SKM-1 treated with dmso at 0.1 percent for 144 hours (cell line): ENCODE measurements around the gene ALKBH7.

ENCODE experiments used
- DNase-seq: peaks from one replicate; lab custom pipeline; 2025; ENCODE audit not compliant: unreplicated experiment; lab: John Stamatoyannopoulos, UW

Gene ALKBH7

DNA sequence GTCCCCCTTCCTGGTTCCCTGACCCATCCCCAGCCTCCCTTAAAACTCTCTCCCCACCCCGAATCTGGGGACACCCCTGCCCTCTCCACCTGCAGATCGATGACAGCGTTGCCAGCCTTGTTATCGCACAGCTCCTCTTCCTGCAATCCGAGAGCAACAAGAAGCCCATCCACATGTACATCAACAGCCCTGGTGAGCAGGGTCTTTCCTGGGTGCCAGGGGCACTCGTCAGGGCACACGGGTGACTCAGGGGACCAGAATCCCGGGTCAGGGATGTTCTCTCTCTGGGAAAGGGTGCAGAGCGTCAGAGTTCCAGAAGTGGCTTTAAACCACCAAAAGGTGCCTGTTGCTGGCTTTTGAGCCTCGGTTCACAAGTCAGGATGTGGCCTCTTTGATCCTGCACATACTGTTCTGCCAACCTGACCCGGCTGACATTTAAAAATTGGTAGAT, 10.2 kb upstream of the ALKBH7 start:
- DNase-seq = no peak

DNA sequence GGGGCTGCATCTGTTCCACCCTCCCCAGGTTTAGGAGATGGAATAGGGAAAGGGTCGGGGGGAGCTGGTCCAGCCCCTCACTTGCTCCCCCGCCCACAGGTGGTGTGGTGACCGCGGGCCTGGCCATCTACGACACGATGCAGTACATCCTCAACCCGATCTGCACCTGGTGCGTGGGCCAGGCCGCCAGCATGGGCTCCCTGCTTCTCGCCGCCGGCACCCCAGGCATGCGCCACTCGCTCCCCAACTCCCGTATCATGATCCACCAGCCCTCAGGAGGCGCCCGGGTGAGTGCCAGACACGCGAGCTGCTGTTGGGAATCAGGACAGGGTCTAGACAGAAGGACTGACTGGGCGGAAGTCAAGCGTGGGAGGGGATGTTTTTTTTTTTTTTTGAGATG, 8.2 kb upstream of the ALKBH7 start:
- no peak for DNase-seq

DNA sequence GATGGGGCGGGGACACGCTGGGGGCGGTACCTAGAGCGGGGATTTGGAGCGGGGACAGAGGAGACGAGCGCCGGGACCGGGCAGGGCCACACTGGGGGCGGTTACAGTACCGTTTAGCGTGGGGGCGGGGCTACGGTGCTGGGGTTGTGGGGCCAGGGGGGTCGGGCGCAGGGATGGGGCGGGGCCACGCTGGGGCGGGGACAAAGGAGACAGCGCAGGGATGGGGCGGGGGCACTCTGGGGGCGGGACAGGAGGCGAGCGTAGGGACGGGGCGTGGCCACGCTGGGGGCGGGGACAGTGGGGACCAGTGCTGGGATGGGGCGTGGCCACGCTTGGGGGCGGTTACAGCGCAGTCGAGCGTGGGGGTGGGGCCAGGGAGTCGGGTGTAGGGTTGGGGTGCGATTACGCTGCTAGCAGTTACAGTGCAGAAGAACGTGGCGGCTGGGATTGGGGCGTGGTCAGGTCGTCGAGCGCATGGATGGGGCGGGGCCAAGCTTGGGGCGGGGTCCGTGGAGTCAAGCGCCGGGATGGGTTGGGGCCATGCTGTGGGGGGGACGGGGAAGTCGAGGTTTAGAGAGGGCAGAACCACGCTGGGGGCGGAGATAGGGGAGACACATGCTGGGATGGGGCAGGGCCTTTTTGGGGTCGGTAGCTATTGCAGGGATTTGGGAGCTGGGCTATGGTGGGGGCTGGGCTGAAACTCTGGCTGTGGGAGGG, 660 bp downstream of the ALKBH7 start:
- peak; percentile 91 for DNase-seq

DNA sequence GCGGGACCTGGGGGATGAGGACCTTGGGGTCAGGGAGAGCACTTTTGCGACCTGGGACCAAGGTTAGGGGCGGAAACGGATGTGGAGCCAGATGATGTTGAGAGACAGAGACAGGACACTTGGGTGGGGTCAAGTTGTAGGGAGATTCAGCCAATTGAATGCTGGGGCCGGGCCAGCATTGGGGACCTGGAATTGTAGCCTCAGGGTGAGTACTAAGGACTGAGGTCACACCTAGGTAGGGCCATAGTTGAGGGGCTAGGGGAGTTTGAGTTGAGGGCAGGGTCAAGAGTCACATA, 1.2 kb downstream of the ALKBH7 start:
- DNase-seq = no peak

DNA sequence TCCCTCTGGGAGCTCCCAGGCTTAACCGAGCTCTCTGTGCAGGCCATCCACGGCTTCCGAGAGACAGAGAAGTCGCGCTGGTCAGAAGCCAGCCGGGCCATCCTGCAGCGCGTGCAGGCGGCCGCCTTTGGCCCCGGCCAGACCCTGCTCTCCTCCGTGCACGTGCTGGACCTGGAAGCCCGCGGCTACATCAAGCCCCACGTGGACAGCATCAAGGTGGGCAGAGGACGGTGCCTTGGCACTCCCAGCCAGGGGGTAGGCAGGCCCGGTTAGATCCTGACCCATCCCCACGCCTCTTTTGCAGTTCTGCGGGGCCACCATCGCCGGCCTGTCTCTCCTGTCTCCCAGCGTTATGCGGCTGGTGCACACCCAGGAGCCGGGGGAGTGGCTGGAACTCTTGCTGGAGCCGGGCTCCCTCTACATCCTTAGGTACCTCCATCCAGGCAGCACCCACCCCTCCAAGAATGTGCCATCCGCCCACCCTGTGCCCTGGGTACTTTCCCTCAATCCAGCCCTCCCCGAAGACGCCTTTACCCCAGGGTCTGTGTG, 1.6 kb downstream of the ALKBH7 start:
- no peak for DNase-seq

DNA sequence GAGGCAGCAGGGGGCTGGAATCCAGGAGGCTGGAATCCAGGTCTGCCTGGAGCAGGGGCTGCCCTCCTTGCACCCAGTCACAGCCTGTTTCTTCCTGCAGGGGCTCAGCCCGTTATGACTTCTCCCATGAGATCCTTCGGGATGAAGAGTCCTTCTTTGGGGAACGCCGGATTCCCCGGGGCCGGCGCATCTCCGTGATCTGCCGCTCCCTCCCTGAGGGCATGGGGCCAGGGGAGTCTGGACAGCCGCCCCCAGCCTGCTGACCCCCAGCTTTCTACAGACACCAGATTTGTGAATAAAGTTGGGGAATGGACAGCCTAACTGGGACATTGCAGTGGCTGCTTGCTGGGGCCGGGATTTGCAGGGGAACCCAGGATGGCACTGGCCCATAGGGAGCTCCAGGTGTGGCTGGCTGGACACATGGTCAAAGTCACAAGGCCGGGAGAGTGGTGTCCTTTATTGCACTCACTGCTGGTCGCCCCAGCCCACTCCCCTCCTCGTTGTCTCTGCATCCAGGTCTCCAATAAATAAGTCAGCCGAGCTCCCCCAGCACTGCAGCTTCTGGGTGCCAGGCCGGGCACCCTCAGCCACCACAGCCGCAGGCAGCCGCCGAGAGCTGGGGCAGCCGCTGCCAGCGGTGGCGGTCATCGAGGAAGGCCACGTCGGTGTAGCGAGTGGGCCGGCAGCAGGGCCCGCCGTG, 2.3 kb downstream of the ALKBH7 start:
- DNase-seq = no peak

DNA sequence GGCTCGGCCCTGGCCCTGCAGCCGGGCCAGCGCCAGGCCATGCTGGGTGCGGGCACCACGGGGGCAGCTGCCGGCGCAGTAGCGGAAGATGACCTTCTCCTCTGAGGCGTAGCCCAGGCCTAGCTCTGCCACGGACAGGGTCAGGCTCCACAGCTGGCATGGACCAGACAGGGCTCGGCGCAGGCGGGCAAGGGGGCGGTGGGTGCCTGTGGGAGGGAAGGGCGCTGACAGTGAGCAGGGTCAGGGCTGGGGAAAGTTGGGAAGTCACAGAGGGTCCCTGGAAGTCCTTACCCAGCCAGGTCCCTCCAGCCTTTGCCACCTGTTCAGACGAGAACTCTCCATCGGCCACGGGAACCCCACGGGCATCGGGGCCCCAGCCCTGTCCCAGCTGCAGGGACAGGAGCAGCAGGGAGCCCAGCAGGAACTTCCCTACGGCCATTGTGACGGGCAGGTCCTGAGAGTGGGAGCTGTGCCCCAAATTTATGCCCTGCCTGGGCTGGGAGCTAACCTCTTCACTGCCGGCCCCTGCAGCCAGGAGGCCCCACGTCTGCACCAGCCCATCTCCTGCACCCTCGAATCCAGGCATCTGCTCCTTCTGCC, 2.9 kb downstream of the ALKBH7 start, which contains the start of gene PSPN:
TSS of gene PSPN (minus strand) at position 523 of the 600 bp plus-strand sequence. CDS start at position 439, 84 bp downstream.
- no peak for DNase-seq

DNA sequence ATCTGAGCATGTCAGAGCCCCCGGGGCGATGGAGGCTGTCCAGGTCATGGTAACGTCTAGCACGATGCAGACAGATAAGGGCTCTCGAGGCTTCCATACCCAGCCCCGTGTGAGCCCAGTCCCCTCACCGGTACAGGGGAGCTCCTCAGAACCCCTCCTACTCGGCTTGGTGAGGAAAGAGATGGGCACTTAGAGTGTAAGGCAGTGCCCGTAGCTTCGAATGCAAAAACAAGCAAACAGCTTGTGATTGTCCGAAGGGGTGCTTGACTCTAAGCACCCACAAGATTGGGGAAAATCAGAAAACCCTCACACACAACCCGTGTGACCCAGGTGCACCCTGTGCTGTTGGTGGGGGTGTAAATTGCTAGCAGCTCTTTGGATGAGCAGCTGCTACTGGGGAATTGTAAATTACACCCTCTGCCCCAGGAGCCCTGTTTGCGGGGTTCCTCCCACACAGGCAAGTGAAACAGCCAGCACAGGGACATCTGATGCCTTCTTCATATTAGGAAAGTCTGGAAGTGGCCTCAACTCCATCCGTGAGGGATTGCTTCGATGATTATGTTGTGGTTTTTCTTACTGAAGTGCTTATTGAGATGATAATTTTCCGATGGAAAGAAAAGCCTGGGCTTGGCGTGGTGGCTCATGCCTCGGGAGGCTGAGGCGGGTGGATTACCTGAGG, 4.1 kb downstream of the ALKBH7 start:
- no peak for DNase-seq

DNA sequence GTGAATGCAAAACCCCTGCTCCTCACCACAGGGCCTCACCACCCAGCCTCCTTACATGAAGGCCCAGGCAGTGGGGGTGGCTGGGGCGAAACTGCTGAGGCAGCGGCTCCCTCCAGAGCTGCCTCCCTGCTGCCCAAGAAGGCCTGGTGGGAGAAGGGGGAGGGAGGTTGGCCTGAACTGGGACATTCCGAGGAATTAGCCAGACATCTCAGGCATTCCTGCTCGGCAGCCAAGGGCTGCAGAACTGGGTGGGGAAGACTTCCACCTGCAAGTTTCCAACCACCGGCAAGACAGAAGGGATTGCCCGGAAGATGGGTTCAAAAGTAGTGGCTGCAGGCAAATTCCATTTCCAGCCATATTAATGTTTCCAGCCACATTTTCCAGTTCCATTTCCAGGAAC, 5.4 kb downstream of the ALKBH7 start:
- no peak for DNase-seq

DNA sequence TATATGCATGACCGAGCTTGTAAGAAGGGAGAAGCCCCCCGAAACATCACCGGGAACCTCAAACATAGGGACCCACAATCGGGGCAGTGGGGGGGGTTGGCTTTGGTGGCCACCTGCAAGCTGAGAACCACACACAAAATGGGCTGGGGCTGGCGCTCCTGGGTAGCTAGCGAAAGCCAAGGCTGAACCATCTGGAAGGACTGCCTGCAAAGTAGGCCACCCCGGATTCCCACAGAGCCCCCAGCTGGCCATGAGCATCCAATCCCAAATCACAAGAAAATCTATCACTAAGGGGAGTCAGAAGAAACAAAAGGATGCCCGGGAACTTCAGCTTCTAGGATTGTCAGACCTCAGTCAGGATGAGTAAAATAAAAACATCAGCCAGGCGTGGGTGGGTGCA, 5.9 kb downstream of the ALKBH7 start:
- DNase-seq = no peak

DNA sequence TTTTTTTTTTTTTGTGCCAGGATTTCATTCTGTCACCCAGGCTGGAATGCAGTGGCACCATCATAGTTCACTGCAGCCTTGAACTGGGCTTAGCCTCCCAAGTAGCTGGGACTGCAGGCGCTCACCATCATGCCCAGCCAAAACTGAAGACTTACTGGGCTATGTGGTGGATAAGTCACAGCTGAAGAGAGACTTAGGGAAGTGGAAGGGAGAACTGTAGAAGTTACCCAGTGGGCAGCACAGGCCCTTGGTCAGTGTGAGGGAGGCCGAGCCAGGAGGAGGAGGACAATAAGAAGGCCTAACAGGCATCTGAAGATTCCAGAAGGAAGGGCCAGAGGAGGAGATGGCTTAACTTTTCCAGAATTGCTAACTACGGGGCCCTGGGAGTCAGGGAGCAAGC, 7.2 kb downstream of the ALKBH7 start:
- no peak for DNase-seq

DNA sequence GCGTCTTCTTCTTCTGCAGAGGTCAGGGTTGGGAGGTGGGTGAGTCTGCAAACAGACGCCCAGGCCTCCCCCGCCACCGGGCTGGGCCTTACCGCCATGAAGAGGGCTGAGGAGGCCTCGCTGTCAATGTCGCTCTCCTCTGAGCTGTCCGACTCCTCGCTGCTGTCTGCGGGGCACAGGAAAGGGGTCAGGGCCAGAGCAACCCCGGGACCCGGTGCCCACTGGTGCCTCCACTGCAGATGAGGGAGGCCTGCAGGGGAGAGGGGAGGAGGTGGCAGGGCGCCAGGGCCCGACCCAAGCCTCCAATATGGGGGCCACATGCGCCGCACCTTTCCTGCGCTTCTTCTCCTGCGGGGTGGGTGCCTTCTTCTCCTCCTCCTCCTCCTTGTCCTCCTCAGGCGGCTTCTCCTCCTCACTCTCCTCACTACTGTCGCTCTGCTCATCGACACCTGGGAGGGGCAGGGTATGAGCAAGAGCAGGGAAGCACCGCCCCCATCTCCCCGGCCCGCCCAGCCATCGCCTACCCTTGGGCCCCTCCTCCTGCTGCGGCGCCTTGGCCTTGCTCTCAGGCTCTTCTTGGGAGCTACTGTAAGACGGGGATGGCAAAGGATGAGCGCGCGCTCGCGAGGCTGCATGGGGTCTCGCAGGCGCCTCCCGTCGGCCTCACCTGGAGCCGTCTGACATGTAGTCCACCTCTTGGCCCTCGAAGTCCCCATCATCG, 8.6 kb downstream of the ALKBH7 start:
- DNase-seq = no peak

DNA sequence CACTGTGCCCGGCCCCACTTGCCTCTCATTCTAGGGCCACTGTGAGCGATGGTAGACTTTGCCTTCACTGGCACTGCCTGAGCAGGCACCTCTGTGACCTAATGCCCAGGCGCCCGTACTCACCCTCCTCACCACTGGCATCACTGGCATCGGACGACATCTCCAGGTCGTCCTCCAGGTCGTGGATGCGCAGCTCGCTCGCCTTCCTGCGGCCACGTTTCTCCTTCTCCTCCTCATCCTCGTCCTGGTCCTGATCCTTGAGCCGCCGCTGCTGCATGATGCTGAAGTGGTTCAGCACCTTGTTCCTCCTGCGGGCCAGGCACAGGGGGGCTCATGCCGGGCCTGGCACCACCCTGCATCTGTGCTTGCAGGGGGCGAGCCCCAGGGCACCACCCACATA, 10.6 kb downstream of the ALKBH7 start:
- DNase-seq = no peak

DNA sequence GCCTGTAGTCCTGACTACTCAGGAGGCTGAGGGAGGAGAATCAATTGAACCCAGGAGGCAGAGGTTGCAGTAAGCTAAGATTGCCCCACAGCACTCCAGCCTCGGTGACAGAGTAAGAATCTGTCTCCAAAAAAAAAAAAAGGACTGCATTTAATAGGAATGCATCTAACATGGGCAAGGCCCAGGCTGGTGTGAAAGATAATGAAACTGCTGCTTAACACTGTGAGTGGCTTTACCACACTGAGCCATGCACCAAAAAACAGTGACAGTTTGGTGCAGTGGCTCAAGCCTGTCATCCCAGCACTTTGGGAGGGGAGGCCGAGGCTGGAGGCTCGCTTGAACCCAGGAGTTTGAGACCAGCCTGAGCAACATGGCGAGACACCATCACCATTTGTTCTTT, 11.8 kb downstream of the ALKBH7 start:
- DNase-seq = no peak

DNA sequence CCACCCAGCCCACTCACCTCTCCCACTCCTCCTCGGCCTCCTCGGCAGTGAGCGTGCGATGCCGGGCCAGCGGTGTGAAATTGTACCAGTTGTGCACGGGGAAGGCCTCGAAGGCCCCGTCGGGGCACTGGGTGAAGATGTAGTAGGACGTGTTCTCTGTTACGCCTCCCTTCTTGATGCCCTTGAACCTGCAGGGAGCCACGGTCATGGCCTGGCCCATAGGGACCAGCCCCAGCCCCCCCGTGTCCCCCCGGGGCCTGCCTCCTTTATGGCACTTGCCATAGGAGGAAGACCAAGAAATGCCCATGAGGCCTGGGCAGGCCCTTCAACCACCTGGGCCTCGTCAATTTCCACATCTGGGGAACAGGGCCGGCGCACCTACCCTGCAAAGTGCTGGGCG, 14.8 kb downstream of the ALKBH7 start:
- no peak for DNase-seq

DNA sequence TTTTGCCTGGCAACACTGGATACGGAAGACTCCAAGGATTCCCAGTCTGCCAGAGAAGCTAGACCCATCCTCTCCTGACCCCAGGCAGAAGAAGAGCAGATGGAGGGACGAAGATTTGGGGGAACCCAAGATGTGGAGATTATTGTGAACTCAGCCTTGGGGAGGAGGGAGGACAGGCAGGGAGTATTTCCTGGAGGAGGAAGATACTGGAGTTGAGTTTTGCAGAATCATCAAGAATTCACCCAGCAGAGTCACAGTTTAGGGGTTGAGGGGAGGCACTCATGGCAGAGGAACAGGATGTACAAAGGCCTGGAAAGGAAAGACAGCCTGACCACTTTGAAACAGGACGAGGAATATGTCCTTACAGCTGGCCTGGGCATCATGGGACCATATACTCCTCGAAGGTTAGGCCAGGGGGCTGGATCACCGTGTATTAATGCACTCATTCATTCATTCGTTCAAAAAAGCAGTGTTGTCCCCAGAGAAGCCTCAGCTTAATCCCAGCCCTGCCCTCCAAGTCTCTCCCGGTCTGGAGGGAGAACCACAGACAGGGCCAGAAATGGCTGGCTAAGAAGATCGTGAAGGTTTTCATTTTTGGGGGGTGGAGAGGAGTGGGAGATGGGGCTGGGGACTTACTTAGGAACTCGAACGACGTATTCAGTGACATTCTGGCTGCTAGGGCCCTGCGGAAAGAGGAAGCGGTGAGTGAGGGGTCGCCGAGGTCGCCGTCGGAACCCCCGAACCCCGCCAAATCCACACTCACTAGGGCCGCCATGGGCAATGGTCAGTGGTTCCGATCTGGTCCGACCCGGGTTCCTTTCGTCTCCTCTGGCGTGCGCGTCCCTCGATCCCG, 19.9 kb downstream of the ALKBH7 start:
- no peak for DNase-seq

DNA sequence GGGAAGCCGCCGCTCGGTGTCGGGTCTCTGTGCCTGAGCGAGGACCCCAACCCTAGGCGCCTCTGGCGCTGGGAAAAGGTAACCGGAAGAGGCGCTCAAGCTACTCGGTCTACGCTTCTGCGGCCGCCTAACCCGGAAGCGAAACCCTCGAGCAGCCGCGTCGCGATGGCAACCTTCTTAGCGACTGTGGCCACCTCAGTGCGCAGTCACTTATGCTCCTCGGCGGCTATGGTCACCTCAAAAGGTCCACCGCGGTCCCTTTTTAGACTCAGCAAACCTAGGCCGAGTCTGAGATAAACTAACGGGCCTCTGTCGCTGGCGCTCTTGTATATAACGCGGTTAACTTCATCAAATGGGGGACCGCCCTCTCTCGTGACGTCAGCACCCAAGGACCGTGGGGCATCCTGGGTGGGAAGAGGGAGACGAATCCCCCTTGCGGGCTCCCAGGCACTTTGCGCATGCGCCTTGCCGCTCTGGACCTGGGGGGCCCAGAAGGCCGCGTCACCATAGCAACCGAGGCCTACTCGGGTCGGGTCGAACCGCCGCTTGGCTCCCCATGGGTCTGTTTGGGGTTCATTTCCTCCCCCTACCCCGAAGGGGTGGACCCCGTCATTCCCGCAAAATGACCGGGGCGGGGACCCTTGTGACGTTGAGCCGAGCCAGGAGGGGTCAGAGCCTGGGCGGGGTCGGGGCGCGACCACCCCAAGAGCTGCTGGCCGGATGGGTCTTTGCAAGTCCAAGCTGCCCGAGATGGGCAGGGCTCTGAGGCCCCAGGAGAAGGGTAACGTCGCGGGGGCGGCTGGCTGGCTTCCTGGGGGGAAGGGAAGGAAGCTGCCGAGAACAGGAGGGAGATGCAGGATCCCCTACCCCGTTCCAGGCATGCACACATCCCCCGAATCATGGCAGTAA, 20.7 kb downstream of the ALKBH7 start, which contains the start of gene GTF2F1:
TSS of gene GTF2F1 (minus strand) at position 91 of the 909 bp plus-strand sequence. CDS start 169 bp downstream, outside the sequence.
- DNase-seq = peak; percentile 87

DNA sequence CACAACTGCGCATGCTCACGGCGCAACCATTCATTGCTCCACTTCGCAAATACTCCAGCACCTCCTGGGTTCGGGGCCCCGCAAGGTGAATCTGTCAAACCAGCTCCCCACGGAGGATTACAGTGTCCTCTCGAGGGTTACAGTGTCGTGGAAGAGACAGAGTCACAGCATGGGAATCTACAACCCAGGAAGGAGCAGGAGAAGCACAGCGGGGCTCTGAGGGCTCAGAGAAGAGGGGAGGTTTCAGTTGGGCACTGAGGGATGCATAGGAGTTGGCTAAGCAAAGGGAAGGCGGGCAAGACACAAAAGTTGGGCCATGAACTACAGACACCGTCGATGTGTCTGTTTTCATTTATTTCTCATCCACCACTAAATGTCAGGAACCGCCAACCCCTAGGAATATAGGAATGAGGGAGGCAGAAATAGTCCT, 21.4 kb downstream of the ALKBH7 start:
- DNase-seq = no peak

DNA sequence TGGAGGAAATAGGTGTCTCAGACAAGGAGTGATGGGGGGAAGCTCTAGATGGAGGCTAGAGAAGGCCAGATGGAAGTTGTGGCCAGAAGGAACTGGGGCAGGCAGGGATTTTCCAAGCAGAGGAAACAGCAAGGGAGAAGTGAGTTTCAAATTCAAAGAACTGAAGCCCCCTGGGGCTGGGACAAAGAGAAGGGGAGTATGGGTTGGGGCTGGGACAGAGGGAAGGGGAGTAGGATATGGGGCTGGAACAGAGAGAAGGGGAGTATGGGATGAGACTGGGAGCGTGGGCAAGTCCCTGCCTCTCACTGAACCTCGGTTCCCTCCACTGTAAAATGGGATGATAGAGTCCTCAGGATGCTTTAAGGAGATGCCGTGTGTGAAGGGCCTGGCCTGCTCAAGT, 22.2 kb downstream of the ALKBH7 start:
- DNase-seq = no peak
